Transverse colon (tissue), 4 donors: ENCODE results near the gene ZNF423. TPM values are rescaled to one million over a fixed set of nuclear protein-coding genes. Genes with fewer than 3 reads are reported as not detected.

Experiments used
- DNase-seq: peaks from one replicate; pipeline ENCODE4 v3.0.0-alpha.2; 2019
- H3K27ac ChIP-seq, 4 donors: fragments of 200-600 bp; sonication (generic); 2 replicates each; pipeline ENCODE4 v1.5.1; 2016 to 2018; ENCODE audit warnings: inconsistent platforms in 4 of 4
- H3K27me3 ChIP-seq: fragments of 200-600 bp; sonication (generic); 2 replicates; pipeline ENCODE4 v1.5.1; 2017; ENCODE audit warnings: inconsistent platforms
- H3K36me3 ChIP-seq, 4 donors: fragments of 200-600 bp; sonication (generic); 2 replicates each; pipeline ENCODE4 v1.5.1; 2017 to 2019; ENCODE audit warnings: inconsistent platforms in 4 of 4
- H3K4me1 ChIP-seq, 4 donors: fragments of 200-600 bp; sonication (generic); 2 replicates each; pipeline ENCODE4 v1.5.1; 2017 to 2020; ENCODE audit warnings: inconsistent platforms in 4 of 4
- H3K4me3 ChIP-seq, 4 donors: fragments of 200-600 bp; sonication (generic); 1 replicate in 1 of 4; 2 replicates in 3 of 4; pipeline versions ENCODE4 v1.5.1 to v1.6.1; 2017 to 2019; ENCODE audit warnings: inconsistent platforms in 4 of 4
- H3K9me3 ChIP-seq, 2 donors: fragments of 200-600 bp; sonication (generic); 2 replicates each; pipeline ENCODE4 v1.5.1; 2017 to 2019; ENCODE audit warnings: inconsistent platforms in 2 of 2
- EP300 ChIP-seq: sonication (generic); formaldehyde crosslinking; IDR thresholded peaks from one replicate; pipeline ENCODE4 v1.6.1; 2017; ENCODE audit warnings: antibody characterized with exemption, low read depth
- POLR2A ChIP-seq: fragments of 450-650 bp; IDR thresholded peaks from one replicate; pipeline ENCODE4 v1.6.1; 2016; ENCODE audit warnings: antibody characterized with exemption, mild to moderate bottlenecking, moderate library complexity
- POLR2AphosphoS5 ChIP-seq, 3 donors: sonication (generic); formaldehyde crosslinking; IDR thresholded peaks; one replicate each; pipeline ENCODE4 v1.6.1; 2016; ENCODE audit warnings: antibody characterized with exemption in 3 of 3
- WGBS, 2 donors: methylation state at CpG; one replicate each; pipeline ENCODE4 v1.1.5; 2018; ENCODE audit warnings: low coverage in 1 of 2; 5-methylcytosine and 5-hydroxymethylcytosine counted together
- in situ Hi-C, 4 donors: fragments of 200-750 bp; cut with MboI; loops; one replicate each; pipeline versions ENCODE4 v1.15.0 to v1.15.1; 2017; ENCODE audit warnings: low sequenced_read_pairs in 3 of 4, low pct_ligation_motif_present in 1 of 4, low pct_unique_long_range_greater_than_20kb in 1 of 4
- intact Hi-C: fragments of 100-400 bp; cut with DNase I; formaldehyde crosslinking; loops from one replicate; pipeline ENCODE4 v1.15.1; 2023; ENCODE audit warnings: low total_unique reads
- total RNA-seq, 4 donors: library from RNA; depleted of rRNA; stranded (reverse); fragments of >200 nt; gene quantifications; one replicate each; pipeline ENCODE4 v1.1.0, GENCODE V29; 2016
- TF ChIP-seq, protein P1 (sequence below), 5 experiments: fragments of 200-600 bp in 3 of 5; fragments of 450-650 bp in 2 of 5; sonication (generic) in 3 of 5; IDR thresholded peaks; 1 replicate in 2 of 5; 2 replicates in 3 of 5; pipeline ENCODE4 v1.5.1; 2016 to 2017; ENCODE audit warnings: antibody characterized with exemption in 5 of 5, inconsistent platforms in 3 of 5, mild to moderate bottlenecking in 2 of 5, moderate library complexity in 1 of 5

Gene ZNF423
- total RNA-seq, 4 donors from 2014 or later, result 4.9 to 13.1 (median 7.2) TPM

DNA sequence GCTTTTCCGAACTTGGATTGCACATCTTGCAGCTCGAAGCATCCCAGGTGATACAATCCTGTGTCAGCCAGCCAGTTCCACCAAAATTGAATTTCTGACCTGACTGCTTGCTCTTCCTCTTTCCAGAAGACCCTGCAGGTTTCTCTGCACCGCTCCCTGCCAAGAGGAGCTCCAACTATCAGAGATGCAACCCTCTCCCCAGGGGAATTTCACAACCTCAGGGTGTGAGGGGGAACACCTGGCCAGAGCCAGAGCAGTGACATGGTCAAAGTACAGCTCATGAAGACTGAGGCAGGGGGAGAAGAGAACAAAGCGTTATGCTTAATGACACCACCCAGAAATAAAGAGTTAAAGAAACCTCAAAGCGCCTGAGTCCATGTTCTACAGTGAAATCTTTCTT, 25.0 kb downstream of the ZNF423 start:
- no peak overlapping the region for H3K4me3 ChIP-seq
- H3K27ac ChIP-seq, result no peak overlapping the region
- no peaks in the 10 kb centered on the region for H3K36me3 ChIP-seq
- WGBS, 2 donors, result 75 to 100% methylated on average over 2 to 5 of the region's 5 CpGs
- TF ChIP-seq EP300, result no peak
- no peak for TF ChIP-seq POLR2AphosphoS5 (IDR thresholded peaks at IDR 0.05)
- TF ChIP-seq, protein P1, sequence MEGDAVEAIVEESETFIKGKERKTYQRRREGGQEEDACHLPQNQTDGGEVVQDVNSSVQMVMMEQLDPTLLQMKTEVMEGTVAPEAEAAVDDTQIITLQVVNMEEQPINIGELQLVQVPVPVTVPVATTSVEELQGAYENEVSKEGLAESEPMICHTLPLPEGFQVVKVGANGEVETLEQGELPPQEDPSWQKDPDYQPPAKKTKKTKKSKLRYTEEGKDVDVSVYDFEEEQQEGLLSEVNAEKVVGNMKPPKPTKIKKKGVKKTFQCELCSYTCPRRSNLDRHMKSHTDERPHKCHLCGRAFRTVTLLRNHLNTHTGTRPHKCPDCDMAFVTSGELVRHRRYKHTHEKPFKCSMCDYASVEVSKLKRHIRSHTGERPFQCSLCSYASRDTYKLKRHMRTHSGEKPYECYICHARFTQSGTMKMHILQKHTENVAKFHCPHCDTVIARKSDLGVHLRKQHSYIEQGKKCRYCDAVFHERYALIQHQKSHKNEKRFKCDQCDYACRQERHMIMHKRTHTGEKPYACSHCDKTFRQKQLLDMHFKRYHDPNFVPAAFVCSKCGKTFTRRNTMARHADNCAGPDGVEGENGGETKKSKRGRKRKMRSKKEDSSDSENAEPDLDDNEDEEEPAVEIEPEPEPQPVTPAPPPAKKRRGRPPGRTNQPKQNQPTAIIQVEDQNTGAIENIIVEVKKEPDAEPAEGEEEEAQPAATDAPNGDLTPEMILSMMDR (IDR thresholded peaks at IDR 0.05), result no peak
- no peak for TF ChIP-seq POLR2A
- in situ Hi-C loops (no loop called here), intact Hi-C loops (no loop called here)
- no peak for DNase-seq
- H3K9me3 ChIP-seq, result no peaks in the 10 kb centered on the region
- H3K4me1 ChIP-seq, result peaks cover 19 to 53% (median 24%) of the 10 kb centered on the region in 4 donors
- H3K27me3 ChIP-seq, result no peaks in the 10 kb centered on the region

DNA sequence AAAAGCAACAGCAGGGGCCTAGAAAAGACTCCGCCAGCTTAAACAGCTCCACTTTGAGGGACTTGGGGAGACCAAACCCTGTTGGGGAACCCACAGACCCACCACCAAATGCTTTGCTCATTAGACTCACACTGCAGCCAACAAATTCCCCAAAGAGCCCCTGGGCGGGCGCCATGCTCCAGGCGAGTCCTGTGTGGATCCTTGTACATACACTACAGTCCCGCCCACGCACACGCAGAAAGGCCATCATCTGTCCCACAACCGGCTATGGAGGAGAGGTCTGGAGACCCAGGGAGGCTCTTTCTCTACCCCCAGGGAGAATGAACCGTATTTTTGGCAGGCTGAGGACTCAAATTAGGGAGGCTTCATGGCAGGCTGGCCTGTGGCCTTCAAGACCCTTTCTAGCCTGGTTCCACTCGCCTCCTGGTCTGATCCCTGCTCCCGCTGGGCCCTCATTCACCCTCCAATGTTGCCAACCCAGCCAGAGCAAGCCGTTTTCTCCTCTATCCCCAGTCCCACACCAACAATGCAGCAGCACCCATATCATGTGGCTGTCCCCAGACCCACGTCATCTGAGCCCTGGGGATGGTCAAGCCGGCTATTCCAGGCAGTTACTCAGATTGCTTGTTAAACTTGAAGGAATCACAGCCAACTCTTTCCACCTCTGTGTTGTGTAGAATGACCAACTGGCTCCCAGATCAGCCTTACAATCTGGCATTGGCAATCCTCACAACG, 27.2 kb downstream of the ZNF423 start:
- H3K4me3 ChIP-seq, result no peak overlapping the region
- intact Hi-C loops (no loop called here), in situ Hi-C loops (no loop called here)
- DNase-seq, result no peak
- H3K4me1 ChIP-seq, result peaks cover 3 to 32% (median 7%) of the 10 kb centered on the region in 4 donors
- H3K27ac ChIP-seq, result peak overlapping the region; percentile 33 to 66 (median 56)
- no peaks in the 10 kb centered on the region for H3K36me3 ChIP-seq
- 86 to 88% methylated on average over 1 to 15 of the region's 15 CpGs for WGBS, 2 donors
- TF ChIP-seq, protein P1 (IDR thresholded peaks at IDR 0.05), result no peak
- TF ChIP-seq POLR2AphosphoS5 (IDR thresholded peaks at IDR 0.05) (no peak), POLR2A (no peak), EP300 (no peak)
- no peaks in the 10 kb centered on the region for H3K9me3 ChIP-seq
- H3K27me3 ChIP-seq, result no peaks in the 10 kb centered on the region

DNA sequence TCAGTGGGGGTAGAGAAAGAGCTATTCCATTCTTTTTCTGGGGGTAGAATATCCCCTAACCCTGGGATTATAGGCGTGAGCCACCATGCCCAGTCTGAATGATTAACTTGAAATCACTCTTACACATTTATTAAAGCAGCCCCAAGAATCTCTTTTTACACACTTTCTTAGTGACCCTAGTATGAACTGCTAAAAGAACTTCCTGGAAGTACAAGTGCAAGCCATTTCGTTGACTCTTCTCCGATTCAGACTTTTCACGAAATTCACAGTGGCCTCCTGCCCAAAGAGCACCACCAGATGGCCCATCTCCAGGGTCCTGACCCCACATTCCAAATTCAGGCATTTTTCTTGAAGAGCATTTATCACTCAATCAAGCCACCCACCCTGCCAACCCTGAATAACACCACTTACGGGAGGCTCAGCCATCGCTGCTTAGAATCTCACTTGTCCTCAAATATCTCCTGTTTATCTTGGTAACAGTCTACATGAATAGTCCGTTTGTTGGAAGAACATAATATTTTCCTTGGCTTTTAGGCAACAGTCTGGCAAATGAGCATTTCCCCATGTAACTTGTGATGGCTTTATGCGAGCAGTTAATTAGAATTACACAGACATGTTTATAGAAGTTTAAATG, 28.0 kb downstream of the ZNF423 start:
- no peaks in the 10 kb centered on the region for H3K27me3 ChIP-seq
- intact Hi-C loops (no loop called here), in situ Hi-C loops (no loop called here)
- no peak for DNase-seq
- H3K36me3 ChIP-seq, result no peaks in the 10 kb centered on the region
- TF ChIP-seq EP300 (no peak), POLR2AphosphoS5 (IDR thresholded peaks at IDR 0.05) (peak in 1 of 3 donors; percentile 27), POLR2A (no peak)
- TF ChIP-seq, protein P1 (IDR thresholded peaks at IDR 0.05), result no peak
- peak overlapping the region; percentile 33 to 66 (median 56) for H3K27ac ChIP-seq
- H3K4me1 ChIP-seq, result peaks cover 0 to 26% (median under 1%) of the 10 kb centered on the region in 4 donors
- WGBS, 2 donors, result 77 to 86% methylated on average over 6 to 8 of the region's 8 CpGs
- H3K4me3 ChIP-seq, result no peak overlapping the region
- H3K9me3 ChIP-seq, result no peaks in the 10 kb centered on the region

DNA sequence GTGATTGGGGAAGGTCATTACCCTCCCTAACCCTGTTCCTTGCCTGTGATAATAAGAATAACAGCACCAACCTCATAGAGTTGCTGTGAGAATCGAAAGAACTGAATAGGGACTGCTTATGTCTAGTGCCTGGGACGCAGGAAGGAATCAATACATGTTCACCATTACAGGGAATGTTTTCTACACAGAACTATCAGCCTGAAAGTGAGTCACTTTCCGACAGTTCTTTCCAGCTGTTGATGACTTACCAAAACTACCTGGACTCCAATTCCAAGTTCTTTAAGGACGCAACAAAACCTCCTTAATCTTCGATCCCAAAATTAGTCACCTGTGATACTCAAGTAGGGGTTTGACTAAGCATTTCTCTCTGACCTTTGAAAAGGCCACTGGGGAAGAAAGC, 29.4 kb downstream of the ZNF423 start:
- intact Hi-C loops (no loop called here), in situ Hi-C loops (no loop called here)
- DNase-seq, result no peak
- Histone ChIP-seq H3K27ac (peak overlapping the region; percentile 33 to 66 (median 56)), H3K4me3 (no peak overlapping the region), H3K36me3 (no peaks in the 10 kb centered on the region), H3K4me1 (peaks cover 0 to 16% (median 0%) of the 10 kb centered on the region in 4 donors), H3K27me3 (no peaks in the 10 kb centered on the region), H3K9me3 (no peaks in the 10 kb centered on the region)
- TF ChIP-seq, protein P1 (IDR thresholded peaks at IDR 0.05), result no peak
- TF ChIP-seq EP300, result no peak
- no peak for TF ChIP-seq POLR2AphosphoS5 (IDR thresholded peaks at IDR 0.05)
- no peak for TF ChIP-seq POLR2A
- WGBS, 2 donors, result 80 to 81% methylated on average over 1 to 5 of the region's 5 CpGs
